Spleen (tissue), 11 donors: Measurements from ENCODE around the gene PCDH18. TPM values are rescaled to one million over a fixed set of nuclear protein-coding genes. Genes with fewer than 3 reads are reported as not detected.

Experiments
- DNase-seq: peaks from one replicate; pipeline ENCODE4 v3.0.0-alpha.2; 2020
- H3K27ac ChIP-seq, 8 donors: fragments of 200-600 bp; sonication (generic) in 7 of 8; 1 replicate in 4 of 8; 2 replicates in 4 of 8; pipeline versions ENCODE4 v1.5.0 to v1.8.0; 2016 to 2021; ENCODE audit warnings: inconsistent platforms in 4 of 8, mild to moderate bottlenecking in 4 of 8, moderate library complexity in 1 of 8
- H3K27me3 ChIP-seq, 7 donors: fragments of 200-600 bp; sonication (generic) in 6 of 7; replicated peaks in 1 of 7; 1 replicate in 4 of 7; 2 replicates in 3 of 7; pipeline versions ENCODE4 v1.5.0 to v1.8.0; 2016 to 2021; ENCODE audit warnings: inconsistent platforms in 3 of 7, mild to moderate bottlenecking in 1 of 7
- H3K36me3 ChIP-seq, 6 donors: fragments of 200-600 bp; sonication (generic) in 5 of 6; 1 replicate in 4 of 6; 2 replicates in 2 of 6; pipeline versions ENCODE4 v1.5.0 to v1.8.0; 2016 to 2021; ENCODE audit warnings: inconsistent platforms in 2 of 6
- H3K4me1 ChIP-seq, 6 donors: fragments of 200-600 bp; sonication (generic) in 5 of 6; 1 replicate in 3 of 6; 2 replicates in 3 of 6; pipeline versions ENCODE4 v1.5.0 to v1.8.0; 2016 to 2021; ENCODE audit warnings: inconsistent platforms in 3 of 6
- H3K4me3 ChIP-seq, 8 donors: fragments of 200-600 bp; sonication (generic) in 7 of 8; 1 replicate in 4 of 8; 2 replicates in 4 of 8; pipeline versions ENCODE4 v1.5.0 to v1.8.0; 2016 to 2021; ENCODE audit warnings: inconsistent platforms in 4 of 8, mild to moderate bottlenecking in 4 of 8, moderate library complexity in 2 of 8
- H3K9me3 ChIP-seq, 8 donors: fragments of 200-600 bp; sonication (generic) in 7 of 8; 1 replicate in 4 of 8; 2 replicates in 4 of 8; pipeline versions ENCODE4 v1.5.0 to v1.8.0; 2016 to 2021; ENCODE audit warnings: inconsistent platforms in 4 of 8
- POLR2A ChIP-seq, 3 donors: fragments of 450-650 bp; IDR thresholded peaks; one replicate each; pipeline ENCODE4 v1.5.1; 2017; ENCODE audit warnings: antibody characterized with exemption in 3 of 3, mild to moderate bottlenecking in 1 of 3
- POLR2AphosphoS5 ChIP-seq, 3 donors: sonication (generic); formaldehyde crosslinking; IDR thresholded peaks; one replicate each; pipeline ENCODE4 v1.5.1; 2017; ENCODE audit warnings: antibody characterized with exemption in 3 of 3
- WGBS, 5 donors: extraction: QIAGEN DNeasy Blood & Tissue Kit in 3 of 5; methylation state at CpG; one replicate each; pipeline versions ENCODE4 v1.1.5 to v1.1.7; 2013 to 2018; 5-methylcytosine and 5-hydroxymethylcytosine counted together
- intact Hi-C: fragments of 100-400 bp; cut with DNase I; formaldehyde crosslinking; loops from one replicate; pipeline ENCODE4 v1.15.0; 2023; ENCODE audit warnings: low total_unique reads
- polyA plus RNA-seq, 3 donors: library from polyadenylated mRNA; stranded (reverse); fragments of 200-250 nt; gene quantifications; one replicate each; pipeline ENCODE4 v1.2.1, GENCODE V29; 2013
- total RNA-seq, 7 donors: library from RNA; depleted of rRNA in 3 of 7; stranded (reverse); fragments of >200 nt in 3 of 7; fragmentation: NEBNext Ultra II Directional in 4 of 7; extraction: Animal tissue kit (Norgen Biotek cat#: 25700) in 4 of 7; gene quantifications; one replicate each; pipeline versions ENCODE4 v1.1.0 to v1.2.1, GENCODE V29; 2016 to 2021
- TF ChIP-seq, protein P1 (sequence below), 11 experiments: fragments of 200-600 bp in 7 of 11; fragments of 450-650 bp in 4 of 11; sonication (generic) in 4 of 11; IDR thresholded peaks in 8 of 11; conservative IDR thresholded peaks in 3 of 11; 1 replicate in 7 of 11; 2 replicates in 4 of 11; pipeline versions ENCODE4 v1.4.0 to v1.8.0; 2016 to 2021; ENCODE audit warnings: antibody characterized with exemption in 11 of 11, inconsistent platforms in 4 of 11, mild to moderate bottlenecking in 1 of 11
- donor health status: healthy with polysubstance abuse.
- donor health status: DM: no; HTN: no; CAD: no; lungs with moderate emphysema.
- donor health status: DM: no; HTN: no; CAD: no.
- donor health status: Bipolar disorder and iron deficiency.
- donor health status: healthy.
- donor health status: DM: no; HTN: no; CAD: no.
- donor health status: DM: yes; HTN: yes; CAD: no.

PCDH18 gene
- total and polyA plus RNA-seq, 10 donors: 0.82 to 15.6 (median 6.1) TPM

DNA sequence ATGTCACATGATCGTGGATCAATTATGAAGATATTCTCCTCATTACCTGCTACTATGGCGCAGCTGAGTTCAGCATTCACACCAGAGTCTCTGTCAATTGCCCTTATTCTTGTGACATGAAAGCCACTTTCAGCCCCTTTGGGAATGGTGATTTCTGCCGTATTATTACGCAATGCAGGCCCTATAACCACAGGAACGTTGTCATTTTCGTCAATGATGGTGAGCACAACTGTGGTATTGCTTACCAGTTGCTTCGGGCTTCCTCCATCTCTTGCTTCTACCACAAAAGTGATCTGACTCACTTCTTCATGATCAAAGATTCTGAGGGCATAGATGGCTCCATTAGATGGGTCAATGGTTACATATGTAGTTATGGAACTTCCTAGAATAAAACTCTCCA lies 2.1 kb downstream of the PCDH18 start:
- no peak for DNase-seq
- peak overlapping the region in 5 of 8 donors; percentile 14 to 63 (median 38) for H3K4me3 ChIP-seq
- no peak for TF ChIP-seq POLR2A (IDR thresholded peaks at IDR 0.05)
- no peak for TF ChIP-seq POLR2AphosphoS5 (IDR thresholded peaks at IDR 0.05)
- TF ChIP-seq, protein P1, sequence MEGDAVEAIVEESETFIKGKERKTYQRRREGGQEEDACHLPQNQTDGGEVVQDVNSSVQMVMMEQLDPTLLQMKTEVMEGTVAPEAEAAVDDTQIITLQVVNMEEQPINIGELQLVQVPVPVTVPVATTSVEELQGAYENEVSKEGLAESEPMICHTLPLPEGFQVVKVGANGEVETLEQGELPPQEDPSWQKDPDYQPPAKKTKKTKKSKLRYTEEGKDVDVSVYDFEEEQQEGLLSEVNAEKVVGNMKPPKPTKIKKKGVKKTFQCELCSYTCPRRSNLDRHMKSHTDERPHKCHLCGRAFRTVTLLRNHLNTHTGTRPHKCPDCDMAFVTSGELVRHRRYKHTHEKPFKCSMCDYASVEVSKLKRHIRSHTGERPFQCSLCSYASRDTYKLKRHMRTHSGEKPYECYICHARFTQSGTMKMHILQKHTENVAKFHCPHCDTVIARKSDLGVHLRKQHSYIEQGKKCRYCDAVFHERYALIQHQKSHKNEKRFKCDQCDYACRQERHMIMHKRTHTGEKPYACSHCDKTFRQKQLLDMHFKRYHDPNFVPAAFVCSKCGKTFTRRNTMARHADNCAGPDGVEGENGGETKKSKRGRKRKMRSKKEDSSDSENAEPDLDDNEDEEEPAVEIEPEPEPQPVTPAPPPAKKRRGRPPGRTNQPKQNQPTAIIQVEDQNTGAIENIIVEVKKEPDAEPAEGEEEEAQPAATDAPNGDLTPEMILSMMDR (IDR thresholded peaks at IDR 0.05 in 8 of 11, conservative IDR thresholded peaks at IDR 0.05 in 3 of 11): no peak
- 64 to 80% (median 76%) methylated on average over 7 of the region's 7 CpGs for WGBS, 5 donors
- H3K4me1 ChIP-seq: peaks cover 0 to 9% (median 0%) of the 10 kb centered on the region in 6 donors
- intact Hi-C loops: no loop called here
- H3K9me3 ChIP-seq: no peaks in the 10 kb centered on the region
- no peaks in the 10 kb centered on the region for H3K27me3 ChIP-seq
- no peaks in the 10 kb centered on the region for H3K36me3 ChIP-seq
- H3K27ac ChIP-seq: peak overlapping the region in 6 of 8 donors; percentile 17 to 78 (median 45)

DNA sequence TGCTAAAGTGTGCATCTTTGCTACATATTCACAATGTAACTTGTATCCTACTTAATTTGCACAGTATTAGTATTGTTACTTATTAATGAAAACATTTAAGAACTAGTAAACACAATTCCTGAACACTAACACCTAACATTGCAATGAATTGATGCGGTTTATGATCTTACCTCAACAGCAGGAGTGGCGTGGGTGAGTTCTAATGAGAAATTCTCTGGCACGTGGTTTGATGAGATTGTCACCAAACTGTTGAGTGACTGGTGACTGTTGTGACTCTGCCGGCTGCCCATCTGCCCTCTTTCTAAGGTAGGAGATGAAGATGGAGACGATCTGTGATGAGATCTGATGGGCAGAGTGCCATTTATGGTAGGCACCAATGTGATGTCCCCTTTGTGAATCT lies 2.9 kb downstream of the PCDH18 start:
- peak overlapping the region in 6 of 8 donors; percentile 6 to 63 (median 30) for H3K4me3 ChIP-seq
- H3K27me3 ChIP-seq: no peaks in the 10 kb centered on the region
- no peaks in the 10 kb centered on the region for H3K36me3 ChIP-seq
- peak overlapping the region in 6 of 8 donors; percentile 18 to 78 (median 45) for H3K27ac ChIP-seq
- no peak for TF ChIP-seq POLR2AphosphoS5 (IDR thresholded peaks at IDR 0.05)
- TF ChIP-seq POLR2A (IDR thresholded peaks at IDR 0.05): no peak
- TF ChIP-seq, protein P1 (IDR thresholded peaks at IDR 0.05 in 8 of 11, conservative IDR thresholded peaks at IDR 0.05 in 3 of 11): no peak
- intact Hi-C loops: no loop called here
- WGBS, 5 donors: 64 to 74% (median 71%) methylated on average over 5 of the region's 5 CpGs
- no peak for DNase-seq
- peaks cover 0 to 9% (median 0%) of the 10 kb centered on the region in 6 donors for H3K4me1 ChIP-seq
- no peaks in the 10 kb centered on the region for H3K9me3 ChIP-seq

DNA sequence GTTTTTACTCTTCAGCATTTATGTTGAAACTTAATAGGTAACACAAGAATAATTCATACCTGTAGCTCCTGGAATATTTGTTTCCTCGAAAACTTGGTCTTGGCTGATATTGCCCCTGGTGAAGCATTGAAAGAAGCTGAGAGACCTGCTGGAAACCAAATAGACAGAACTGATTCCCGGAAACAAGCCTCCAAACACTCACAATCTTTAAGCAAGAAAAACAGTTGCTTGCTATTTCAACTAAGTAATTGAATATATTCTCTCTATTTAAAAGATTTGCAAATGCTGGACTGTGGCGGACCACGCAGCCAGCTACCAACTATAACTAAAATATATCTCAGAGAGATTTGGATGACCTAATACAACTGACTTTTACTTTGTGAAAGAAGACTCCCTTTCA lies 3.6 kb downstream of the PCDH18 start:
- Histone ChIP-seq H3K27me3 (no peaks in the 10 kb centered on the region), H3K4me1 (peaks cover 0 to 7% (median 0%) of the 10 kb centered on the region in 6 donors), H3K27ac (peak overlapping the region in 4 of 8 donors; percentile 9 to 78 (median 56)), H3K36me3 (no peaks in the 10 kb centered on the region), H3K9me3 (no peaks in the 10 kb centered on the region), H3K4me3 (peak overlapping the region in 6 of 8 donors; percentile 4 to 63 (median 14))
- 57 to 85% (median 79%) methylated on average over 4 of the region's 4 CpGs for WGBS, 5 donors
- TF ChIP-seq POLR2AphosphoS5 (IDR thresholded peaks at IDR 0.05): no peak
- TF ChIP-seq POLR2A (IDR thresholded peaks at IDR 0.05): no peak
- TF ChIP-seq, protein P1 (IDR thresholded peaks at IDR 0.05 in 8 of 11, conservative IDR thresholded peaks at IDR 0.05 in 3 of 11): no peak
- intact Hi-C loops: no loop called here
- no peak for DNase-seq

DNA sequence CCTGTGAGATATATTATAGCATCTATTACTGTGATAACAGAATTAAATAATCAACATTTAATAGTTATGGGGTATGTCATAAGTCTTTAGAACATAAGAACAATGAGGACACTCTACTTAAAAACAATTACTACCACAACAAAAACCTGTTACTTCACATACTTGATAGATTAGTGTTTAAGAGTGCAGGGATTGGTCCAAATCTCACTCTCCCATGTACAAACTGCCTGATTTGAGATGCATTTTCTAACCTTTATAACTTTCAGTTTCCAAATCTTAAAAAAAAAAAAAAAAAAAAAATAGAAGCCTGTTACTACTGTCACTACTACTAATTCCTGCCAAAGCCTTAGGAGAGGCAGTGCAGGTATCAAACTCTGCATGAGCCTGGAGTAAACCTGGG lies 5.6 kb downstream of the PCDH18 start:
- DNase-seq: no peak
- Histone ChIP-seq H3K4me1 (no peaks in the 10 kb centered on the region), H3K4me3 (peak overlapping the region in 1 of 8 donors; percentile 6), H3K27ac (peak overlapping the region in 3 of 8 donors; percentile 12 to 76 (median 16)), H3K27me3 (no peaks in the 10 kb centered on the region), H3K36me3 (no peaks in the 10 kb centered on the region), H3K9me3 (no peaks in the 10 kb centered on the region)
- intact Hi-C loops: no loop called here
- TF ChIP-seq, protein P1 (IDR thresholded peaks at IDR 0.05 in 8 of 11, conservative IDR thresholded peaks at IDR 0.05 in 3 of 11): no peak
- TF ChIP-seq POLR2AphosphoS5 (IDR thresholded peaks at IDR 0.05) (no peak), POLR2A (IDR thresholded peaks at IDR 0.05) (no peak)
